K562 treated with DMSO at 1 percent for 48 hours (cell line): ENCODE results near the gene RDH14. TPM values are rescaled to one million over a fixed set of nuclear protein-coding genes. Genes with fewer than 3 reads are reported as not detected.

ENCODE experiments used
- total RNA-seq: library from RNA; unstranded; fragments of 300-600 nt; gene quantifications from 2 replicates; pipeline ENCODE4 v1.2.3, GENCODE V29; 2022; ENCODE audit warnings: low replicate concordance; ENCODE audit errors: extremely low read depth

The RDH14 gene
- not detected in 2 replicates for total RNA-seq

GRCh38 chr2:18560031-18560796 is at the start of gene RDH14:
RDH14 (minus strand) TSS chr2:18560653; CDS start chr2:18560572, 81 bp downstream.

GRCh38 chr2:18589354-18589753 is 28.9 kb upstream of the RDH14 start, which contains the start of gene NT5C1B:
NT5C1B (minus strand) TSS chr2:18589569; CDS start chr2:18589468, 101 bp downstream.

Other genes with a start within 250 kb of the RDH14 start
- not detected in 2 replicates for gene NT5C1B, start 28.9 kb upstream of the RDH14 start, total RNA-seq